ENCODE data around the gene HPSE2. TPM values are rescaled to one million over a fixed set of nuclear protein-coding genes. Genes with fewer than 3 reads are reported as not detected.
"Not testable (repeated sequence)": the region's sequence is repeated elsewhere in the genome, so short reads cannot be mapped to it uniquely, and the experiment has no call there.

Gene HPSE2
- total RNA-seq, 1 donor from 2014 or later: 0.10 TPM

GRCh38 chr10:98513704-98514103, 721.9 kb downstream of the HPSE2 start:
- Mint-ChIP-seq H3K27me3 (peaks cover 1% of the 10 kb centered on the region), H3K27ac (no peak overlapping the region), H3K4me3 (ENCODE audit: low read depth) (no peak overlapping the region), H3K4me1 (ENCODE audit: low read depth) (peaks cover 5% of the 10 kb centered on the region), H3K9me3 (ENCODE audit: low read depth) (no peaks in the 10 kb centered on the region), H3K36me3 (ENCODE audit: insufficient read depth) (no peaks in the 10 kb centered on the region)
- TF ChIP-seq, protein P1, sequence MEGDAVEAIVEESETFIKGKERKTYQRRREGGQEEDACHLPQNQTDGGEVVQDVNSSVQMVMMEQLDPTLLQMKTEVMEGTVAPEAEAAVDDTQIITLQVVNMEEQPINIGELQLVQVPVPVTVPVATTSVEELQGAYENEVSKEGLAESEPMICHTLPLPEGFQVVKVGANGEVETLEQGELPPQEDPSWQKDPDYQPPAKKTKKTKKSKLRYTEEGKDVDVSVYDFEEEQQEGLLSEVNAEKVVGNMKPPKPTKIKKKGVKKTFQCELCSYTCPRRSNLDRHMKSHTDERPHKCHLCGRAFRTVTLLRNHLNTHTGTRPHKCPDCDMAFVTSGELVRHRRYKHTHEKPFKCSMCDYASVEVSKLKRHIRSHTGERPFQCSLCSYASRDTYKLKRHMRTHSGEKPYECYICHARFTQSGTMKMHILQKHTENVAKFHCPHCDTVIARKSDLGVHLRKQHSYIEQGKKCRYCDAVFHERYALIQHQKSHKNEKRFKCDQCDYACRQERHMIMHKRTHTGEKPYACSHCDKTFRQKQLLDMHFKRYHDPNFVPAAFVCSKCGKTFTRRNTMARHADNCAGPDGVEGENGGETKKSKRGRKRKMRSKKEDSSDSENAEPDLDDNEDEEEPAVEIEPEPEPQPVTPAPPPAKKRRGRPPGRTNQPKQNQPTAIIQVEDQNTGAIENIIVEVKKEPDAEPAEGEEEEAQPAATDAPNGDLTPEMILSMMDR (IDR thresholded peaks at IDR 0.05; ENCODE audit: unreplicated experiment): no peak
- no peak for DNase-seq (ENCODE audit: low spot score, unreplicated experiment)

DNA sequence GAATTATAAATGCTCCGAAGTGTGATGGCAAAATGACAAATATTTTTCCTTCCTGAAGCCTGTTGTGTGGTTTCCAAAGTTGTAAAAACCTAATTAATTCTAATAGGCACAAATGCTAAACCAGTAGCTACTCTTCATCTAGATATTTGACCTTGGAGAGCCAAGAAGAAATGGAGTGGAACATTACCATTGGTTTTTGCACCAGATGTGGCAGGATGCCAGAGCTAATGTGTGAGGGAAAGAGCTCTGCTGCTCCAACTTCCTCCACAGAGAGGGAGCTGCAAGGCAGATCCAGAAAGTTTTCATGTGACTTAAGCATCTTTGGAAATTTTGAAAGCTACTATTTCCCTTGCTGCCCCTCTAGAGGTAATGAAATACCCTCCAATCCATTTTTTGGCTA, 723.8 kb downstream of the HPSE2 start:
- Mint-ChIP-seq H3K27me3 (no peaks in the 10 kb centered on the region), H3K4me1 (ENCODE audit: low read depth) (peaks cover 5% of the 10 kb centered on the region), H3K4me3 (ENCODE audit: low read depth) (no peak overlapping the region), H3K27ac (no peak overlapping the region), H3K9me3 (ENCODE audit: low read depth) (no peaks in the 10 kb centered on the region), H3K36me3 (ENCODE audit: insufficient read depth) (no peaks in the 10 kb centered on the region)
- no peak for DNase-seq (ENCODE audit: low spot score, unreplicated experiment)
- TF ChIP-seq, protein P1 (IDR thresholded peaks at IDR 0.05; ENCODE audit: unreplicated experiment): no peak

DNA sequence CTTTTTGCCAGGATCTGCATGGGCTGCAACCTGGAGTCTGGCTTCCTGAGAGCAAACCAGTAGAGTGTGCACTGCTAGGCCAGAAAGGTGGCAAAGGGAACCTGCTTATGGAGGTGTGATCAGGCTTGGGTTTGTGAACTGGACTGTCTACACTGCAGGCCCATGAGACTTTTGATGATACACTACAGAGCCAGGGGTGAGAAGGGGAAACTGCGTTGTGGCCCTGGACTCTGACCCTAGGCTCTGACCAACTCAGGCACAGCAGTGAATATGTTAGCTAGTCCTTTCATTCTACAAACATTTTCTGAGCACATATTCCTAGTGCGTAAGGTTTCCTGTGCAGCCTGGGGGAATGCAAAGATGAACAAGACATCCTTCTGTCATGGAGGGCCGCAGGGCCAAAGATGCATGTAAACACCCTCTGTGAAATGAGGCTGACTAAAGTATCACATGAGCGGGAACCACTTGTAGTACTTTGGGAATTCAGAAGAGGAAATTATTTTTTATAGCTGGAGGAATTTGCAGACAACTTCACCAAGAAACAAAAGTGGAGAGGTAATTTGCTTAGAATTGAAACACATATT, 725.1 kb downstream of the HPSE2 start:
- no peak overlapping the region for H3K27ac Mint-ChIP-seq
- TF ChIP-seq, protein P1 (IDR thresholded peaks at IDR 0.05; ENCODE audit: unreplicated experiment): no peak
- H3K36me3 Mint-ChIP-seq (ENCODE audit: insufficient read depth): no peaks in the 10 kb centered on the region
- no peak for DNase-seq (ENCODE audit: low spot score, unreplicated experiment)
- H3K4me3 Mint-ChIP-seq (ENCODE audit: low read depth): no peak overlapping the region
- no peaks in the 10 kb centered on the region for H3K4me1 Mint-ChIP-seq (ENCODE audit: low read depth)
- H3K27me3 Mint-ChIP-seq: no peaks in the 10 kb centered on the region
- no peaks in the 10 kb centered on the region for H3K9me3 Mint-ChIP-seq (ENCODE audit: low read depth)

DNA sequence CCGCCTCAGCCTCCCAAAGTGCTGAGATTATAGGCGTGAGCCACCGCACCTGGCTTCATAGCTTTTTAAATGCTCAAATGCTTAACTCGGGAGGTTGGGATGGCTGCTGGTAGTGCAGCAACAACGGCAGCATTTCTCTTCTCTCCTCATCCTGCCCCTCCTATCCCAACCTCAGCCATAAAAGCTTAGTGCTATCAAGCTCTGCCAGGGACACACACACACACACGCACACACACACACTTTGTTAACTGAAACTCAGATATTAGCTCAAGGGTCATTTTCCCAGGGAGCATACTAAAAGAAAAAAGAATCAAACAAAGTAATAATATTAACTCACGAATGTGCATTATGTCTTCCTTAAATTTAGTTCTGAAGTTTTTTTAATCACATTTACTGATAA, 725.9 kb downstream of the HPSE2 start:
- H3K27ac Mint-ChIP-seq: no peak overlapping the region
- H3K27me3 Mint-ChIP-seq: no peaks in the 10 kb centered on the region
- H3K4me1 Mint-ChIP-seq (ENCODE audit: low read depth): no peaks in the 10 kb centered on the region
- TF ChIP-seq, protein P1 (IDR thresholded peaks at IDR 0.05; ENCODE audit: unreplicated experiment): no peak
- no peaks in the 10 kb centered on the region for H3K9me3 Mint-ChIP-seq (ENCODE audit: low read depth)
- no peaks in the 10 kb centered on the region for H3K36me3 Mint-ChIP-seq (ENCODE audit: insufficient read depth)
- no peak for DNase-seq (ENCODE audit: low spot score, unreplicated experiment)
- no peak overlapping the region for H3K4me3 Mint-ChIP-seq (ENCODE audit: low read depth)

GRCh38 chr10:98502535-98502934, 733.1 kb downstream of the HPSE2 start:
- not testable (repeated sequence) for H3K36me3 Mint-ChIP-seq (ENCODE audit: insufficient read depth); H3K27me3 Mint-ChIP-seq; DNase-seq (ENCODE audit: low spot score, unreplicated experiment); H3K27ac Mint-ChIP-seq; H3K4me3 Mint-ChIP-seq (ENCODE audit: low read depth); H3K4me1 Mint-ChIP-seq (ENCODE audit: low read depth)
- H3K9me3 Mint-ChIP-seq (ENCODE audit: low read depth): peaks cover 38% of the 10 kb centered on the region

- Mint-ChIP-seq H3K27me3 (no peaks in the 10 kb centered on the region), H3K4me1 (ENCODE audit: low read depth) (no peaks in the 10 kb centered on the region), H3K9me3 (ENCODE audit: low read depth) (peaks cover 12% of the 10 kb centered on the region), H3K4me3 (ENCODE audit: low read depth) (no peak overlapping the region), H3K36me3 (ENCODE audit: insufficient read depth) (no peaks in the 10 kb centered on the region), H3K27ac (no peak overlapping the region)
- DNase-seq (ENCODE audit: low spot score, unreplicated experiment): no peak
- TF ChIP-seq, protein P1 (IDR thresholded peaks at IDR 0.05; ENCODE audit: unreplicated experiment): no peak
Measured at GRCh38 chr10:98492763-98493162, 742.9 kb downstream of the HPSE2 start.
